HG02763 (cell line): ENCODE results near the gene FBXO22.
A peak's percentile ranks its signal among the peaks of the same experiment; 100 is the strongest.
"Not testable (repeated sequence)": the region's sequence is repeated elsewhere in the genome, so short reads cannot be mapped to it uniquely, and the experiment has no call there.

Experiments used
- ATAC-seq: cut with Tn5 transposase; IDR thresholded peaks from one replicate; pipeline ENCODE4 v1.9.1; 2021; ENCODE audit warnings: mild to moderate bottlenecking, moderate library complexity; ENCODE audit not compliant: unreplicated experiment

FBXO22 gene

GRCh38 chr15:75903331-75904239 is at the start of gene FBXO22:
FBXO22 (plus strand) TSS chr15:75903878; CDS start chr15:75903964, 86 bp downstream.
- peak; percentile 95 for ATAC-seq

- ATAC-seq, result no peak
Measured at GRCh38 chr15:75857886-75858285, 45.8 kb upstream of the FBXO22 start.

- ATAC-seq, result no peak
Measured at GRCh38 chr15:75861750-75862402, 41.8 kb upstream of the FBXO22 start.

GRCh38 chr15:75862796-75863195 is 40.9 kb upstream of the FBXO22 start:
- no peak for ATAC-seq

- ATAC-seq, result no peak
Measured at GRCh38 chr15:75864213-75865059, 39.2 kb upstream of the FBXO22 start.

- not testable (repeated sequence) for ATAC-seq
Measured at GRCh38 chr15:75866045-75866444, 37.6 kb upstream of the FBXO22 start.

GRCh38 chr15:75866916-75867315 is 36.8 kb upstream of the FBXO22 start:
- no peak for ATAC-seq

GRCh38 chr15:75867449-75867848 is 36.2 kb upstream of the FBXO22 start:
- ATAC-seq, result no peak

- no peak for ATAC-seq
Measured at GRCh38 chr15:75868019-75868418, 35.7 kb upstream of the FBXO22 start.

- ATAC-seq, result no peak
Measured at GRCh38 chr15:75869446-75869845, 34.2 kb upstream of the FBXO22 start.

GRCh38 chr15:75871589-75871988 is 32.1 kb upstream of the FBXO22 start:
- ATAC-seq, result not testable (repeated sequence)

GRCh38 chr15:75872403-75872990 is 31.2 kb upstream of the FBXO22 start:
- ATAC-seq, result no peak

- ATAC-seq, result no peak
Measured at GRCh38 chr15:75884041-75884440, 19.6 kb upstream of the FBXO22 start.

- ATAC-seq, result no peak
Measured at GRCh38 chr15:75887178-75887577, 16.5 kb upstream of the FBXO22 start.

- ATAC-seq, result no peak
Measured at GRCh38 chr15:75891895-75892294, 11.8 kb upstream of the FBXO22 start.

- ATAC-seq, result no peak
Measured at GRCh38 chr15:75895731-75896130, 7.9 kb upstream of the FBXO22 start.

- ATAC-seq, result no peak
Measured at GRCh38 chr15:75900577-75900976, 3.1 kb upstream of the FBXO22 start.

GRCh38 chr15:75902129-75902557 is 1.5 kb upstream of the FBXO22 start:
- ATAC-seq, result no peak

- ATAC-seq, result no peak
Measured at GRCh38 chr15:75905231-75905630, 1.6 kb downstream of the FBXO22 start.

- not testable (repeated sequence) for ATAC-seq
Measured at GRCh38 chr15:75910355-75910754, 6.7 kb downstream of the FBXO22 start.

- ATAC-seq, result no peak
Measured at GRCh38 chr15:75916978-75917377, 13.3 kb downstream of the FBXO22 start.
